B cell (primary cell): ENCODE data around the gene DNM2. TPM values are rescaled to one million over a fixed set of nuclear protein-coding genes. Genes with fewer than 3 reads are reported as not detected.

Experiments
- ATAC-seq: fragments of 200-7000 bp; cut with Tn5 transposase; one replicate; pipeline ENCODE4 v1.10.0; 2021; ENCODE audit warnings: low read depth, mild to moderate bottlenecking, moderate number of reproducible peaks, moderate library complexity
- CTCF ChIA-PET: fragments of 350-600 bp; sonication (Branson Sonifier 250); formaldehyde crosslinking; loops from one replicate; lab custom pipeline; 2021; ENCODE audit warnings: antibody characterized with exemption, inconsistent platforms; lab: Charles Lee
- POLR2A ChIA-PET: fragments of 350-600 bp; sonication (Branson Sonifier 250); formaldehyde crosslinking; loops from one replicate; lab custom pipeline; 2021; ENCODE audit warnings: antibody characterized with exemption; lab: Charles Lee
- DNase-seq: peaks from one replicate; pipeline ENCODE4 v3.0.0; 2013
- H2AFZ ChIP-seq: 2 replicates; pipeline ENCODE4 v1.6.1; 2012; ENCODE audit warnings: mild to moderate bottlenecking, low read depth, low read length; ENCODE audit not compliant: insufficient read depth, poor library complexity, severe bottlenecking
- H3K27ac ChIP-seq, 2 donors: 1 replicate in 1 of 2; 2 replicates in 1 of 2; pipeline ENCODE4 v1.5.1; 2012 to 2013; ENCODE audit warnings: low read length in 2 of 2, mild to moderate bottlenecking in 2 of 2, moderate library complexity in 1 of 2
- H3K27me3 ChIP-seq, 4 experiments: fragments of 200-600 bp in 1 of 4; sonication (generic) in 1 of 4; replicated peaks in 1 of 4; 1 replicate in 2 of 4; 2 replicates in 2 of 4; pipeline versions ENCODE4 v1.6.1 to v1.7.0; 2013 to 2016; ENCODE audit warnings: low read length in 3 of 4, mild to moderate bottlenecking in 2 of 4, mixed read lengths in 1 of 4, moderate library complexity in 1 of 4; ENCODE audit not compliant: insufficient read depth in 4 of 4, control insufficient read depth in 3 of 4; ENCODE audit errors: control extremely low read depth in 1 of 4
- H3K36me3 ChIP-seq, 2 experiments: replicated peaks in 1 of 2; 1 replicate in 1 of 2; 2 replicates in 1 of 2; pipeline versions ENCODE4 v1.6.1 to v1.7.1; 2013; ENCODE audit warnings: low read length in 1 of 2; ENCODE audit not compliant: insufficient read depth in 2 of 2, control insufficient read depth in 1 of 2; ENCODE audit errors: control extremely low read depth in 1 of 2, extremely low read depth in 1 of 2
- H3K4me1 ChIP-seq, 2 donors: fragments of 200-600 bp in 1 of 2; sonication (generic) in 1 of 2; 1 replicate in 1 of 2; 2 replicates in 1 of 2; pipeline versions ENCODE4 v1.5.1 to v1.6.1; 2013 to 2017; ENCODE audit warnings: low read length in 2 of 2; ENCODE audit not compliant: control insufficient read depth in 2 of 2, insufficient read depth in 2 of 2
- H3K4me2 ChIP-seq: replicated peaks from 2 replicates; pipeline ENCODE3; 2012; ENCODE audit warnings: mild to moderate bottlenecking, low read depth, low read length; ENCODE audit not compliant: poor library complexity, severe bottlenecking
- H3K4me3 ChIP-seq, 5 experiments: fragments of 200-600 bp in 1 of 5; sonication (generic) in 1 of 5; 1 replicate in 3 of 5; 2 replicates in 2 of 5; pipeline versions ENCODE4 v1.5.1 to v1.7.0; 2011 to 2016; ENCODE audit warnings: low read length in 4 of 5, mild to moderate bottlenecking in 4 of 5, low read depth in 2 of 5, control low read depth in 1 of 5, moderate library complexity in 1 of 5; ENCODE audit not compliant: insufficient read depth in 1 of 5; ENCODE audit errors: control extremely low read depth in 1 of 5, extremely low read depth in 1 of 5
- H3K79me2 ChIP-seq: fragments of 200-600 bp; sonication (generic); one replicate; pipeline ENCODE4 v1.6.0; 2016; ENCODE audit warnings: low read length; ENCODE audit not compliant: control insufficient read depth, insufficient read depth
- H3K9ac ChIP-seq: fragments of 200-600 bp; sonication (generic); 2 replicates; pipeline ENCODE4 v1.6.1; 2017; ENCODE audit warnings: mild to moderate bottlenecking, low read length, moderate library complexity
- H3K9me3 ChIP-seq, 3 donors: one replicate each; pipeline versions ENCODE4 v1.6.1 to v1.7.1; 2013; ENCODE audit warnings: low read length in 2 of 3; ENCODE audit not compliant: control insufficient read depth in 2 of 3, insufficient read depth in 1 of 3; ENCODE audit errors: control extremely low read depth in 1 of 3
- H4K20me1 ChIP-seq: 2 replicates; pipeline ENCODE4 v1.6.0; 2012; ENCODE audit warnings: mild to moderate bottlenecking, low read length; ENCODE audit not compliant: insufficient read depth, control insufficient read depth, poor library complexity, severe bottlenecking
- H3K27ac Mint-ChIP-seq: one replicate; pipeline ENCODE4 v1.8.0; 2021; ENCODE audit warnings: mixed read lengths
- H3K27me3 Mint-ChIP-seq: one replicate; pipeline ENCODE4 v1.8.0; 2021; ENCODE audit warnings: mixed read lengths
- H3K4me1 Mint-ChIP-seq: one replicate; pipeline ENCODE4 v1.8.0; 2021; ENCODE audit warnings: mixed read lengths
- H3K4me3 Mint-ChIP-seq: one replicate; pipeline ENCODE4 v1.8.0; 2021; ENCODE audit warnings: mixed read lengths
- H3K9me3 Mint-ChIP-seq: one replicate; pipeline ENCODE4 v1.8.0; 2022; ENCODE audit warnings: mixed read lengths; ENCODE audit not compliant: insufficient read depth
- CTCF ChIP-seq: fragments of 200-600 bp; IDR thresholded peaks from one replicate; pipeline ENCODE4 v1.8.0; 2022; ENCODE audit warnings: antibody characterized with exemption, mild to moderate bottlenecking
- EZH2 ChIP-seq: IDR thresholded peaks from 2 replicates; pipeline ENCODE4 v1.6.1; 2012; ENCODE audit warnings: borderline replicate concordance, low read depth, mild to moderate bottlenecking, moderate library complexity, low read length; ENCODE audit not compliant: insufficient read depth, poor library complexity, severe bottlenecking
- WGBS: methylation state at CpG from one replicate; pipeline ENCODE4 v1.1.5; 2013; ENCODE audit warnings: missing lambda C conversion rate; ENCODE audit not compliant: insufficient coverage; 5-methylcytosine and 5-hydroxymethylcytosine counted together
- intact Hi-C: fragments of 100-400 bp; cut with micrococcal nuclease; formaldehyde crosslinking; loops from one replicate; pipeline ENCODE4 v1.10.0; 2022
- polyA plus RNA-seq: library from polyadenylated mRNA; depleted of rRNA; stranded (reverse); fragments of >200 nt; gene quantifications from 2 replicates; pipeline ENCODE4 v1.2.3, GENCODE V29; 2012
- small RNA-seq: library from RNA; depleted of rRNA; stranded (forward); fragments of <200 nt; gene quantifications from one replicate; pipeline ENCODE3, GENCODE V24; 2012; ENCODE audit warnings: low replicate concordance, low read depth; ENCODE audit not compliant: insufficient read length
- total RNA-seq, 2 donors: library from RNA; stranded (reverse); fragments of 120-200 nt in 1 of 2; gene quantifications; 1 replicate in 1 of 2; 2 replicates in 1 of 2; pipeline versions ENCODE4 v1.2.3 to v1.2.4, GENCODE V29; 2013 to 2022

DNM2 gene
- total and polyA plus RNA-seq, 2 donors (not counting 1 experiment from before 2014, with no cell fraction given) = 163 to 353 TPM

GRCh38 chr19:10878253-10878652, 160.4 kb downstream of the DNM2 start:
- no peak for TF ChIP-seq CTCF
- TF ChIP-seq EZH2 = no peak
- Histone ChIP-seq H3K4me2 (peak overlapping the region; percentile 60), H3K4me3 (no peak overlapping the region), H4K20me1 (peaks cover 60% of the 10 kb centered on the region), H3K4me1 (peaks cover 9 to 30% of the 10 kb centered on the region in 2 donors), H3K36me3 (peaks cover 0 to 1% of the 10 kb centered on the region in 2 experiments), H2AFZ (no peak overlapping the region), H3K9ac (no peak overlapping the region), H3K9me3 (peaks cover 0 to 5% (median 0%) of the 10 kb centered on the region in 3 donors), H3K79me2 (peaks cover 97% of the 10 kb centered on the region), H3K27ac (peak overlapping the region; percentile 18 to 28), H3K27me3 (no peaks in the 10 kb centered on the region)
- Mint-ChIP-seq H3K4me3 (peak overlapping the region; percentile 81), H3K9me3 (no peaks in the 10 kb centered on the region), H3K27ac (peak overlapping the region; percentile 55), H3K27me3 (no peaks in the 10 kb centered on the region), H3K4me1 (peaks cover 33% of the 10 kb centered on the region)
- DNase-seq = no peak
- intact Hi-C loops = loop anchor here (10.0 kb wide), 1 partner anchor 277 kb away; the partner anchor contains the start of gene SPC24
- ChIA-PET POLR2A (interaction anchor here (0.6 to 1.4 kb wide), 2 partner anchors 8 to 76 kb away, joined by 4 to 11 read pairs; no protein-coding TSS in a partner anchor), CTCF (interaction anchor here (0.9 to 1.2 kb wide), 2 partner anchors 13 to 248 kb away, joined by 3 to 4 read pairs; no protein-coding TSS in a partner anchor)
- ATAC-seq = peak; percentile 25
- WGBS = 40% methylated on average over 1 of the region's 3 CpGs

Small RNA genes within 50 kb of the gene (small RNA-seq; reads per million reads assigned to genes)
- gene MIR199A1 = not detected
- not detected for gene MIR4748
- gene MIR638 = not detected
- gene MIR6793 = not detected

Other genes with a start within 250 kb of the DNM2 start
- 27.0 TPM in 2 replicates for gene KEAP1, start 214.7 kb upstream of the DNM2 start, total RNA-seq
- 9.3 and 17.7 TPM in 2 replicates for gene KEAP1, start 214.7 kb upstream of the DNM2 start, polyA plus RNA-seq
- 0.17 and 0.67 TPM in 2 replicates for gene S1PR5, start 200.6 kb upstream of the DNM2 start, total RNA-seq
- gene S1PR5, start 200.6 kb upstream of the DNM2 start, polyA plus RNA-seq = 0.27 and 0.55 TPM in 2 replicates
- 58.8 and 59.2 TPM in 2 replicates for gene ATG4D, start 174.2 kb upstream of the DNM2 start, total RNA-seq
- 75.5 and 82.7 TPM in 2 replicates for gene ATG4D, start 174.2 kb upstream of the DNM2 start, polyA plus RNA-seq
- gene KRI1, start 152.1 kb upstream of the DNM2 start, total RNA-seq = 62.8 and 67.9 TPM in 2 replicates
- 46.7 and 55.1 TPM in 2 replicates for gene KRI1, start 152.1 kb upstream of the DNM2 start, polyA plus RNA-seq
- gene CDKN2D, start 149.1 kb upstream of the DNM2 start, total RNA-seq = 36.2 and 38.4 TPM in 2 replicates
- 122 and 144 TPM in 2 replicates for gene CDKN2D, start 149.1 kb upstream of the DNM2 start, polyA plus RNA-seq
- gene AP1M2, start 130.8 kb upstream of the DNM2 start, total RNA-seq = not detected in 2 replicates
- gene AP1M2, start 130.8 kb upstream of the DNM2 start, polyA plus RNA-seq = not detected in 2 replicates
- 369 and 409 TPM in 2 replicates for gene SLC44A2, start 92.5 kb upstream of the DNM2 start, total RNA-seq
- gene SLC44A2, start 92.5 kb upstream of the DNM2 start, polyA plus RNA-seq = 227 and 245 TPM in 2 replicates
- gene ILF3, start 63.7 kb upstream of the DNM2 start, total RNA-seq = 359 and 378 TPM in 2 replicates
- gene ILF3, start 63.7 kb upstream of the DNM2 start, polyA plus RNA-seq = 189 and 346 TPM in 2 replicates
- 45.4 and 50.5 TPM in 2 replicates for gene QTRT1, start 16.6 kb upstream of the DNM2 start, total RNA-seq
- 118 and 120 TPM in 2 replicates for gene QTRT1, start 16.6 kb upstream of the DNM2 start, polyA plus RNA-seq
- 13.1 and 14.7 TPM in 2 replicates for gene TMED1, start 118.1 kb downstream of the DNM2 start, total RNA-seq
- 10.8 and 10.9 TPM in 2 replicates for gene TMED1, start 118.1 kb downstream of the DNM2 start, polyA plus RNA-seq
- gene C19orf38, start 130.3 kb downstream of the DNM2 start, total RNA-seq = 1.7 and 2.5 TPM in 2 replicates
- 2.0 and 2.4 TPM in 2 replicates for gene C19orf38, start 130.3 kb downstream of the DNM2 start, polyA plus RNA-seq
- gene CARM1, start 153.5 kb downstream of the DNM2 start, total RNA-seq = 29.4 and 33.0 TPM in 2 replicates
- 34.0 and 34.3 TPM in 2 replicates for gene CARM1, start 153.5 kb downstream of the DNM2 start, polyA plus RNA-seq
- 19.8 and 21.9 TPM in 2 replicates for gene YIPF2, start 210.6 kb downstream of the DNM2 start, total RNA-seq
- 28.1 and 34.8 TPM in 2 replicates for gene YIPF2, start 210.6 kb downstream of the DNM2 start, polyA plus RNA-seq
- 24.2 and 26.1 TPM in 2 replicates for gene TIMM29, start 210.7 kb downstream of the DNM2 start, total RNA-seq
- gene TIMM29, start 210.7 kb downstream of the DNM2 start, polyA plus RNA-seq = 8.4 and 8.6 TPM in 2 replicates
- 82.3 and 82.7 TPM in 2 replicates for gene SMARCA4, start 243.0 kb downstream of the DNM2 start, total RNA-seq
- gene SMARCA4, start 243.0 kb downstream of the DNM2 start, polyA plus RNA-seq = 44.9 and 49.7 TPM in 2 replicates